ENCODE measurements around the gene CCL22. TPM values are rescaled to one million over a fixed set of nuclear protein-coding genes. Genes with fewer than 3 reads are reported as not detected.

The CCL22 gene
- total RNA-seq, 1 donor from 2014 or later, result 0.17 TPM

- Mint-ChIP-seq H3K9me3 (no peaks in the 10 kb centered on the region), H3K4me3 (no peak overlapping the region), H3K4me1 (ENCODE audit: unreplicated experiment) (peaks cover 6% of the 10 kb centered on the region), H3K27ac (no peak overlapping the region), H3K27me3 (peaks cover 9% of the 10 kb centered on the region), H3K36me3 (no peaks in the 10 kb centered on the region)
- no peak for DNase-seq (ENCODE audit: extremely low spot score, unreplicated experiment)
- no peak for TF ChIP-seq CTCF (conservative IDR thresholded peaks at IDR 0.05)
Observed at GRCh38 chr16:57409870-57410587, 51.4 kb downstream of the CCL22 start.

- Mint-ChIP-seq H3K27ac (no peak overlapping the region), H3K9me3 (no peaks in the 10 kb centered on the region), H3K4me1 (ENCODE audit: unreplicated experiment) (peaks cover 6% of the 10 kb centered on the region), H3K36me3 (no peaks in the 10 kb centered on the region), H3K4me3 (no peak overlapping the region), H3K27me3 (peaks cover 4% of the 10 kb centered on the region)
- no peak for DNase-seq (ENCODE audit: extremely low spot score, unreplicated experiment)
- TF ChIP-seq CTCF (conservative IDR thresholded peaks at IDR 0.05), result no peak
Observed at GRCh38 chr16:57411362-57411976, 52.9 kb downstream of the CCL22 start.

- H3K36me3 Mint-ChIP-seq, result no peaks in the 10 kb centered on the region
- no peak for TF ChIP-seq CTCF (conservative IDR thresholded peaks at IDR 0.05)
- no peak for DNase-seq (ENCODE audit: extremely low spot score, unreplicated experiment)
Observed at GRCh38 chr16:57412584-57412983, 54.0 kb downstream of the CCL22 start.

GRCh38 chr16:57413301-57413730, 54.7 kb downstream of the CCL22 start:
- no peaks in the 10 kb centered on the region for H3K36me3 Mint-ChIP-seq
- no peak for DNase-seq (ENCODE audit: extremely low spot score, unreplicated experiment)
- H3K4me1 Mint-ChIP-seq (ENCODE audit: unreplicated experiment), result peaks cover 18% of the 10 kb centered on the region
- H3K27me3 Mint-ChIP-seq, result peaks cover 7% of the 10 kb centered on the region
- no peaks in the 10 kb centered on the region for H3K9me3 Mint-ChIP-seq
- H3K27ac Mint-ChIP-seq, result no peak overlapping the region
- no peak for TF ChIP-seq CTCF (conservative IDR thresholded peaks at IDR 0.05)
- H3K4me3 Mint-ChIP-seq, result no peak overlapping the region

More at GRCh38 chr16:57412584-57412983, 54.0 kb downstream of the CCL22 start:
- Mint-ChIP-seq H3K27ac (no peak overlapping the region), H3K4me3 (no peak overlapping the region), H3K9me3 (no peaks in the 10 kb centered on the region), H3K4me1 (ENCODE audit: unreplicated experiment) (peaks cover 13% of the 10 kb centered on the region), H3K27me3 (peaks cover 7% of the 10 kb centered on the region)

- no peaks in the 10 kb centered on the region for H3K36me3 Mint-ChIP-seq
- H3K4me1 Mint-ChIP-seq (ENCODE audit: unreplicated experiment), result peaks cover 21% of the 10 kb centered on the region
- H3K27me3 Mint-ChIP-seq, result peaks cover 7% of the 10 kb centered on the region
- H3K9me3 Mint-ChIP-seq, result no peaks in the 10 kb centered on the region
- no peak for DNase-seq (ENCODE audit: extremely low spot score, unreplicated experiment)
- no peak overlapping the region for H3K27ac Mint-ChIP-seq
- no peak for TF ChIP-seq CTCF (conservative IDR thresholded peaks at IDR 0.05)
- H3K4me3 Mint-ChIP-seq, result no peak overlapping the region
Observed at GRCh38 chr16:57413733-57414132, 55.1 kb downstream of the CCL22 start.

Other genes starting within 250 kb of the CCL22 start
- 90.1 and 94.4 TPM in 2 replicates for gene PSME3IP1, start 172.7 kb upstream of the CCL22 start, total RNA-seq (ENCODE audit: low replicate concordance)
- 36.3 and 49.9 TPM in 2 replicates for gene RSPRY1, start 172.5 kb upstream of the CCL22 start, total RNA-seq (ENCODE audit: low replicate concordance)
- 37.7 and 49.4 TPM in 2 replicates for gene ARL2BP, start 113.5 kb upstream of the CCL22 start, total RNA-seq (ENCODE audit: low replicate concordance)
- 4.9 and 5.1 TPM in 2 replicates for gene PLLP, start 74.1 kb upstream of the CCL22 start, total RNA-seq (ENCODE audit: low replicate concordance)
- 1.4 and 17.8 TPM in 2 replicates for gene CX3CL1, start 13.7 kb downstream of the CCL22 start, total RNA-seq (ENCODE audit: low replicate concordance)
- gene CCL17, start 46.0 kb downstream of the CCL22 start, total RNA-seq (ENCODE audit: low replicate concordance), result not detected in 2 replicates
- 68.2 and 73.7 TPM in 2 replicates for gene CIAPIN1, start 88.6 kb downstream of the CCL22 start, total RNA-seq (ENCODE audit: low replicate concordance)
- 73.1 and 96.0 TPM in 2 replicates for gene COQ9, start 88.7 kb downstream of the CCL22 start, total RNA-seq (ENCODE audit: low replicate concordance)
- gene POLR2C, start 103.9 kb downstream of the CCL22 start, total RNA-seq (ENCODE audit: low replicate concordance), result 63.0 and 70.5 TPM in 2 replicates
- 33.3 and 72.0 TPM in 2 replicates for gene DOK4, start 127.7 kb downstream of the CCL22 start, total RNA-seq (ENCODE audit: low replicate concordance)
- 6.9 and 14.4 TPM in 2 replicates for gene CCDC102A, start 177.8 kb downstream of the CCL22 start, total RNA-seq (ENCODE audit: low replicate concordance)
- 0.82 and 1.7 TPM in 2 replicates for gene ADGRG5, start 183.9 kb downstream of the CCL22 start, total RNA-seq (ENCODE audit: low replicate concordance)